ENCODE results near the gene CLCNKB.

DNA sequence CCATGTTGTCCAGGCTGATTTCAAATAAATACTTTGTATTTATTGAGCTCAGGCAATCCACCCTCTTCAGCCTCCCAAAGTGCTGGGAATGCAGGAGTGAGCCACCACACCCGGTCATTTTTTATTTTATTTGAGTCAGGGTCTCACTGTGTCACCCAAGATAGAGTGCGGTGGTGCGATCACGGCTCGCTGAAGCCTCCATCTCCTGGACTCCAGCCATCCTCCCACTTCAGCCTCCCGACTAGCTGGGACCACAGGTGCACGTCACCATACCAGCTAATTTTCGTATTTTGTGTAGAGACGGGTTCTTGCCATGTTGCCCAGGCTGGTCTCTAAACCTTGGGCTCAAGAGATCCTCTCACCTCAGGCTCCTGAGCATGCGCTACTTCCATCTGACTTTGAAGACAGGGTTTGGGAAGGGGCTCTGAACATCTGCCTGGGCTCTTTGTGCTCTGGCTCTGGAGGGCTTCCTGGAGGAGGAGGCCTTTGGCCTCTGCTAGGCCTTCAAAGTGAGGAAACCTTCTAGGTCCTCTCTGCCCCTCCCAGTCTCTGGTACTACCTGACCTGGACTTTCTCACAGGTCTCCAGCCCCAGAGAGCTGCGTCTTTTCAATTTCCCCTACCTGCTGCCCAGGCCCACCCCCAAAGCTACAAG, 31.5 kb upstream of the CLCNKB start:
- TF ChIP-seq, protein P1, sequence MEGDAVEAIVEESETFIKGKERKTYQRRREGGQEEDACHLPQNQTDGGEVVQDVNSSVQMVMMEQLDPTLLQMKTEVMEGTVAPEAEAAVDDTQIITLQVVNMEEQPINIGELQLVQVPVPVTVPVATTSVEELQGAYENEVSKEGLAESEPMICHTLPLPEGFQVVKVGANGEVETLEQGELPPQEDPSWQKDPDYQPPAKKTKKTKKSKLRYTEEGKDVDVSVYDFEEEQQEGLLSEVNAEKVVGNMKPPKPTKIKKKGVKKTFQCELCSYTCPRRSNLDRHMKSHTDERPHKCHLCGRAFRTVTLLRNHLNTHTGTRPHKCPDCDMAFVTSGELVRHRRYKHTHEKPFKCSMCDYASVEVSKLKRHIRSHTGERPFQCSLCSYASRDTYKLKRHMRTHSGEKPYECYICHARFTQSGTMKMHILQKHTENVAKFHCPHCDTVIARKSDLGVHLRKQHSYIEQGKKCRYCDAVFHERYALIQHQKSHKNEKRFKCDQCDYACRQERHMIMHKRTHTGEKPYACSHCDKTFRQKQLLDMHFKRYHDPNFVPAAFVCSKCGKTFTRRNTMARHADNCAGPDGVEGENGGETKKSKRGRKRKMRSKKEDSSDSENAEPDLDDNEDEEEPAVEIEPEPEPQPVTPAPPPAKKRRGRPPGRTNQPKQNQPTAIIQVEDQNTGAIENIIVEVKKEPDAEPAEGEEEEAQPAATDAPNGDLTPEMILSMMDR (IDR thresholded peaks at IDR 0.05), result no peak
- TF ChIP-seq POLR2A (IDR thresholded peaks at IDR 0.05) (no peak), EP300 (IDR thresholded peaks at IDR 0.05) (no peak), POLR2AphosphoS5 (IDR thresholded peaks at IDR 0.05) (no peak)

Measured in sigmoid colon (tissue), 4 donors.